CD8-positive, alpha-beta memory T cell (primary cell): ENCODE results near the gene IL18RAP. TPM values are rescaled to one million over a fixed set of nuclear protein-coding genes. Genes with fewer than 3 reads are reported as not detected.

ENCODE experiments used
- CTCF ChIA-PET: fragments of 350-600 bp; sonication (Branson Sonifier 250); formaldehyde crosslinking; loops from one replicate; lab custom pipeline; 2021; ENCODE audit warnings: antibody characterized with exemption; lab: Charles Lee
- POLR2A ChIA-PET: fragments of 350-600 bp; sonication (Branson Sonifier 250); formaldehyde crosslinking; loops from one replicate; lab custom pipeline; 2021; ENCODE audit warnings: antibody characterized with exemption; lab: Charles Lee
- DNase-seq, 5 donors: peaks; one replicate each; pipeline versions ENCODE4 v3.0.0 to v3.0.0-alpha.2; 2020 to 2022; ENCODE audit warnings: mixed read lengths in 1 of 5
- H3K27ac ChIP-seq: one replicate; pipeline ENCODE4 v1.7.0; 2013; ENCODE audit warnings: low read depth, mild to moderate bottlenecking, low read length, moderate library complexity
- H3K27me3 ChIP-seq: 2 replicates; pipeline ENCODE4 v1.7.0; 2013; ENCODE audit warnings: low read length, mild to moderate bottlenecking; ENCODE audit not compliant: insufficient read depth, poor library complexity, severe bottlenecking
- H3K36me3 ChIP-seq: 2 replicates; pipeline ENCODE4 v1.7.0; 2013; ENCODE audit warnings: mild to moderate bottlenecking, low read length, moderate library complexity; ENCODE audit not compliant: insufficient read depth
- H3K4me1 ChIP-seq: 2 replicates; pipeline ENCODE4 v1.7.0; 2013; ENCODE audit warnings: mild to moderate bottlenecking, low read length, moderate library complexity; ENCODE audit not compliant: insufficient read depth
- H3K4me3 ChIP-seq: 2 replicates; pipeline ENCODE4 v1.7.0; 2013; ENCODE audit warnings: mild to moderate bottlenecking, low read length
- H3K9me3 ChIP-seq: 2 replicates; pipeline ENCODE4 v1.7.0; 2013; ENCODE audit warnings: mild to moderate bottlenecking, low read length
- H3K27ac Mint-ChIP-seq, 8 donors: one replicate each; pipeline ENCODE4 v1.8.0; 2020 to 2021; ENCODE audit warnings: mixed read lengths in 8 of 8, mild to moderate bottlenecking in 6 of 8, inconsistent platforms in 3 of 8, moderate library complexity in 3 of 8
- H3K27me3 Mint-ChIP-seq, 2 donors: one replicate each; pipeline ENCODE4 v1.8.0; 2020 to 2021; ENCODE audit warnings: mixed read lengths in 2 of 2, mild to moderate bottlenecking in 1 of 2, moderate library complexity in 1 of 2
- H3K36me3 Mint-ChIP-seq, 3 donors: one replicate each; pipeline ENCODE4 v1.8.0; 2020 to 2021; ENCODE audit warnings: mixed read lengths in 3 of 3, inconsistent platforms in 1 of 3, mild to moderate bottlenecking in 1 of 3
- H3K4me1 Mint-ChIP-seq, 3 donors: one replicate each; pipeline ENCODE4 v1.8.0; 2020 to 2021; ENCODE audit warnings: mixed read lengths in 3 of 3, inconsistent platforms in 1 of 3, mild to moderate bottlenecking in 1 of 3
- H3K4me3 Mint-ChIP-seq, 7 donors: one replicate each; pipeline ENCODE4 v1.8.0; 2020 to 2021; ENCODE audit warnings: mixed read lengths in 7 of 7, mild to moderate bottlenecking in 6 of 7, moderate library complexity in 4 of 7, inconsistent platforms in 2 of 7
- H3K9me3 Mint-ChIP-seq, 5 donors: one replicate each; pipeline ENCODE4 v1.8.0; 2020 to 2022; ENCODE audit warnings: mixed read lengths in 5 of 5, mild to moderate bottlenecking in 3 of 5, moderate library complexity in 2 of 5, inconsistent platforms in 1 of 5
- polyA plus RNA-seq: library from polyadenylated mRNA; unstranded; fragments of 300-500 nt; fragmentation: Illumina TruSeq; gene quantifications from one replicate; pipeline ENCODE4 v1.2.3, GENCODE V29; 2021
- total RNA-seq, 2 experiments: library from RNA; stranded (reverse); gene quantifications; one replicate each; pipeline ENCODE4 v1.2.3, GENCODE V29; 2021

IL18RAP gene, protein sequence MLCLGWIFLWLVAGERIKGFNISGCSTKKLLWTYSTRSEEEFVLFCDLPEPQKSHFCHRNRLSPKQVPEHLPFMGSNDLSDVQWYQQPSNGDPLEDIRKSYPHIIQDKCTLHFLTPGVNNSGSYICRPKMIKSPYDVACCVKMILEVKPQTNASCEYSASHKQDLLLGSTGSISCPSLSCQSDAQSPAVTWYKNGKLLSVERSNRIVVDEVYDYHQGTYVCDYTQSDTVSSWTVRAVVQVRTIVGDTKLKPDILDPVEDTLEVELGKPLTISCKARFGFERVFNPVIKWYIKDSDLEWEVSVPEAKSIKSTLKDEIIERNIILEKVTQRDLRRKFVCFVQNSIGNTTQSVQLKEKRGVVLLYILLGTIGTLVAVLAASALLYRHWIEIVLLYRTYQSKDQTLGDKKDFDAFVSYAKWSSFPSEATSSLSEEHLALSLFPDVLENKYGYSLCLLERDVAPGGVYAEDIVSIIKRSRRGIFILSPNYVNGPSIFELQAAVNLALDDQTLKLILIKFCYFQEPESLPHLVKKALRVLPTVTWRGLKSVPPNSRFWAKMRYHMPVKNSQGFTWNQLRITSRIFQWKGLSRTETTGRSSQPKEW
- total RNA-seq (1 to 10 TPM; 4.1 to 4.9 TPM), polyA plus RNA-seq (14.2 TPM)

DNA sequence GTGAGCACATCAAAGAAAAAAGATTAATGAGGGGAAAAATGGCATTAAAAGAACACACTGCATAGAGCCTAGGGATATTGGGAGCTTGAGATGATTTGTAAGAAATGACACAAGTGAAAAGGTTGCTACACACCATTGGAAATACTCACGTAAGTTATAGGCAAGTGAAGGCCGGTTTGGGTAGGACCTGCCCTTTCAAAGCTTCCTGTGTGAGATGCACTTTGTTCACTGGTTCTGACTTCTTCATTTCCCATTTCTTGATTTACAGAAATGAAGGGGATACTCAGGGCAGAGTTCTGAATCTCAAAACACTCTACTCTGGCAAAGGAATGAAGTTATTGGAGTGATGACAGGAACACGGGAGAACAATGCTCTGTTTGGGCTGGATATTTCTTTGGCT, at the start of gene IL18RAP:
TSS of gene IL18RAP (plus strand) at position 251 of the 400 bp plus-strand sequence. CDS start at position 369, 118 bp downstream.
- H3K27me3 ChIP-seq, result no peaks in the 10 kb centered on the region
- peaks cover 54 to 91% (median 89%) of the 10 kb centered on the region in 3 donors for H3K4me1 Mint-ChIP-seq
- no peak within 1 kb of the TSS for H3K4me3 ChIP-seq
- H3K27me3 Mint-ChIP-seq, result peaks cover 0 to 1% of the 10 kb centered on the region in 2 donors
- peak within 1 kb of the TSS; percentile 55 to 98 (median 94) for H3K4me3 Mint-ChIP-seq
- no peaks in the 10 kb centered on the region for H3K9me3 Mint-ChIP-seq
- H3K27ac ChIP-seq, result no peak within 1 kb of the TSS
- H3K4me1 ChIP-seq, result peaks cover 29% of the 10 kb centered on the region
- POLR2A ChIA-PET, result interaction anchor here (1.1 kb wide), 1 partner anchor 55 kb away, joined by 3 read pairs; no protein-coding TSS in a partner anchor
- peak within 1 kb of the TSS; percentile 43 to 100 (median 89) for H3K27ac Mint-ChIP-seq
- H3K9me3 ChIP-seq, result no peaks in the 10 kb centered on the region
- peaks cover 0 to 9% (median 5%) of the 10 kb centered on the region in 3 donors for H3K36me3 Mint-ChIP-seq
- no peak for DNase-seq
- CTCF ChIA-PET, result no interaction called here
- no peaks in the 10 kb centered on the region for H3K36me3 ChIP-seq

DNA sequence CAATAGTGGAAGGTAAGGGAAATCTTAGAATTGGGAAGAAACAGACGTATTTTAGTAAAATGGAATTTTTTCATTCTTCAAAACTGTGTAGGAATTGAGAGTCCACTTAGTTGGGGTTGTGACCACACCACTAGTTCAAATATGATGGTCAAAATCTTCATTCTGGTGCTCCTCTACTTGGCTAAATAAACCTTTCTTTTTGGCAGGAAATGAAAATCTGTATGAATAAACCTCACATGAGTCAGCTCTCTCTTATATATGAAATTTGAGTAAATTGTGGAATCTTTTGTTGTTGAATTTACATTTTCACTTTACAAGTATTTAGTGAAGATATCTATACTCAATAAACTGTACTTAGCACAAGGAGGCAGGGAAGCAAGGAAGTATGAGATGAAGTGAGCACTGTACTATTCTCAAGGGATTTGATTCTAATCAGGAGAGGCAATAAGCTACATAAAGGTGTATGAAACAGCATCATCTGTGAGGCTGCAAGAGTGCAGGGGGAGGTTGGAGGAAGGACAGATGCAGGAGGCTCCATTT, 46.8 kb upstream of the IL18RAP start:
- peak overlapping the region in 1 of 7 donors; percentile 45 for H3K4me3 Mint-ChIP-seq
- POLR2A ChIA-PET, result no interaction called here
- CTCF ChIA-PET, result interaction anchor here (0.7 kb wide), 1 partner anchor 67 kb away, joined by 3 read pairs; no protein-coding TSS in a partner anchor
- no peaks in the 10 kb centered on the region for H3K27me3 ChIP-seq
- H3K9me3 Mint-ChIP-seq, result peaks cover 0 to 3% (median 0%) of the 10 kb centered on the region in 5 donors
- DNase-seq, result no peak
- peaks cover 3 to 10% (median 4%) of the 10 kb centered on the region in 3 donors for H3K4me1 Mint-ChIP-seq
- H3K9me3 ChIP-seq, result no peaks in the 10 kb centered on the region
- no peak overlapping the region for H3K27ac Mint-ChIP-seq
- H3K36me3 Mint-ChIP-seq, result peaks cover 22 to 59% (median 27%) of the 10 kb centered on the region in 3 donors
- H3K36me3 ChIP-seq, result no peaks in the 10 kb centered on the region
- no peak overlapping the region for H3K27ac ChIP-seq
- no peak overlapping the region for H3K4me3 ChIP-seq
- no peaks in the 10 kb centered on the region for H3K4me1 ChIP-seq
- H3K27me3 Mint-ChIP-seq, result peaks cover 0 to 2% of the 10 kb centered on the region in 2 donors

DNA sequence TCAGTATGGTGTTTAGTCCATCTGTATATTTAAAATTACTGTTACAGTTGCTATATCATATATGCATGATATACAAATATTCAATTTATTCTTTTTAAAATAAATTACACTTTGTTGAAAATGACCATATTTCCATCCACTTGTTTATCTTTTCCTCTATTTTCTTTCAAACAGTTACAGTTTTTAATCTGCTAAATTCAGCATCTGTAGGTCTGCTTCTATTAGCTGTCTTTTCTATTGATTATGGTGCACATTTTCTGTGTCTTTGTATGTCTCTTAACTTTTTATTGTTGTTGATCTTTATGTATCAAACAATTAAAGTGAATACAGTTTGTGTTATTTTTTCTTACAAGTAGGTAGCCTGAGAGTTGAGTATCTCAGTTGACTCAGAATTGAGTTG, 39.2 kb upstream of the IL18RAP start:
- no peak for DNase-seq
- H3K27me3 Mint-ChIP-seq, result peaks cover 0 to 2% of the 10 kb centered on the region in 2 donors
- H3K36me3 Mint-ChIP-seq, result peaks cover 32 to 73% (median 35%) of the 10 kb centered on the region in 3 donors
- peaks cover 11 to 26% (median 22%) of the 10 kb centered on the region in 5 donors for H3K9me3 Mint-ChIP-seq
- no peak overlapping the region for H3K4me3 Mint-ChIP-seq
- Histone ChIP-seq H3K9me3 (peaks cover 6% of the 10 kb centered on the region), H3K4me3 (no peak overlapping the region), H3K27me3 (no peaks in the 10 kb centered on the region), H3K27ac (no peak overlapping the region), H3K36me3 (no peaks in the 10 kb centered on the region), H3K4me1 (no peaks in the 10 kb centered on the region)
- no peak overlapping the region for H3K27ac Mint-ChIP-seq
- ChIA-PET CTCF (no interaction called here), POLR2A (no interaction called here)
- peaks cover 0 to 3% (median 0%) of the 10 kb centered on the region in 3 donors for H3K4me1 Mint-ChIP-seq

DNA sequence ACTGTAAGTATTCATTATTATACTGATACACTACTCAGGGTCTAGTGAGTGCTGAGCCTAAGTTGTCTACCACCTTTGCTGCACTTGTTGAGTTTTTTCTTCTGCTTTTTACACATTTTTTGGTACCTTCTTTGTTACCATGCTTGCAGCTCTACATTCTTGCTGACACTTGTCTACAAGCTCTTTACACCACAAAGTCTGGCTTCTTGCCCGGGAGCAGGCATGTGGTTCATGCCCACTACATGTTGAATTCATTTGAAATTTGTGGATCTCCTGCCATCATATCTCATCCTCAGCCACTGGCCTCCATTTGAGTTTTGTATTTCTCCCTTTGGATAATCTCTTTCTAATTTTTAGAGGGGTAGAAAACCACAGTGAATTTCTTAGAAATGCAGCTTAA, 37.4 kb upstream of the IL18RAP start:
- H3K36me3 Mint-ChIP-seq, result peaks cover 27 to 66% (median 35%) of the 10 kb centered on the region in 3 donors
- Histone ChIP-seq H3K27me3 (no peaks in the 10 kb centered on the region), H3K4me1 (no peaks in the 10 kb centered on the region), H3K4me3 (no peak overlapping the region), H3K27ac (no peak overlapping the region), H3K36me3 (no peaks in the 10 kb centered on the region), H3K9me3 (peaks cover 6% of the 10 kb centered on the region)
- no peak overlapping the region for H3K4me3 Mint-ChIP-seq
- H3K9me3 Mint-ChIP-seq, result peaks cover 11 to 26% (median 22%) of the 10 kb centered on the region in 5 donors
- ChIA-PET CTCF (interaction anchor here (1.1 to 1.9 kb wide), 2 partner anchors 11 to 58 kb away, joined by 3 to 6 read pairs; no protein-coding TSS in a partner anchor), POLR2A (no interaction called here)
- peaks cover 0 to 2% of the 10 kb centered on the region in 2 donors for H3K27me3 Mint-ChIP-seq
- no peak for DNase-seq
- H3K27ac Mint-ChIP-seq, result peak overlapping the region in 1 of 8 donors; percentile 1
- H3K4me1 Mint-ChIP-seq, result peaks cover 0 to 7% (median 7%) of the 10 kb centered on the region in 3 donors

DNA sequence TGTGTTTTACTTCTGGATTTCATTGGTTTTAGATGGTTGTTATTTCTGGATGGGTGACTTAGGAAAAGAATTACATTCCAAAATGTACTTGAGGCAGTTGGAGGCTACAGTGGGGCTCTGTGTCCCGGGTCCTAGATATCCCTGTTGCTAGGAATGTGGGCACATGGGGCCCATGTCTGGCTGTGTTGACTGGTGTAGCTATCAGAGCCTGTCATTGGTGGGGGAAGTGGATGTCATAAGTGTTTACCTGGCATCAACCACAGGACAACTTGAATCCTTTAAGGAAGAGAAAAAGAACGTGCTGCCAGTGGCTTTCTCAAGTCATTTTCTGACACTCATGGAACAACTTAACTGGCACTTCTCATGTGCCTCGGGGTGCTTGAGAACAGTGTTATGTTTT, 37.0 kb upstream of the IL18RAP start:
- H3K27me3 ChIP-seq, result no peaks in the 10 kb centered on the region
- CTCF ChIA-PET, result interaction anchor here (1.9 kb wide), 1 partner anchor 57 kb away, joined by 6 read pairs; no protein-coding TSS in a partner anchor
- POLR2A ChIA-PET, result no interaction called here
- no peak overlapping the region for H3K27ac ChIP-seq
- Mint-ChIP-seq H3K27ac (peak overlapping the region in 3 of 8 donors; percentile 1 to 55 (median 37)), H3K27me3 (peaks cover 0 to 2% of the 10 kb centered on the region in 2 donors), H3K4me1 (peaks cover 1 to 9% (median 7%) of the 10 kb centered on the region in 3 donors), H3K9me3 (peaks cover 11 to 26% (median 22%) of the 10 kb centered on the region in 5 donors), H3K36me3 (peaks cover 27 to 63% (median 33%) of the 10 kb centered on the region in 3 donors), H3K4me3 (no peak overlapping the region)
- H3K9me3 ChIP-seq, result peaks cover 6% of the 10 kb centered on the region
- H3K36me3 ChIP-seq, result no peaks in the 10 kb centered on the region
- peaks cover 2% of the 10 kb centered on the region for H3K4me1 ChIP-seq
- H3K4me3 ChIP-seq, result no peak overlapping the region
- no peak for DNase-seq

DNA sequence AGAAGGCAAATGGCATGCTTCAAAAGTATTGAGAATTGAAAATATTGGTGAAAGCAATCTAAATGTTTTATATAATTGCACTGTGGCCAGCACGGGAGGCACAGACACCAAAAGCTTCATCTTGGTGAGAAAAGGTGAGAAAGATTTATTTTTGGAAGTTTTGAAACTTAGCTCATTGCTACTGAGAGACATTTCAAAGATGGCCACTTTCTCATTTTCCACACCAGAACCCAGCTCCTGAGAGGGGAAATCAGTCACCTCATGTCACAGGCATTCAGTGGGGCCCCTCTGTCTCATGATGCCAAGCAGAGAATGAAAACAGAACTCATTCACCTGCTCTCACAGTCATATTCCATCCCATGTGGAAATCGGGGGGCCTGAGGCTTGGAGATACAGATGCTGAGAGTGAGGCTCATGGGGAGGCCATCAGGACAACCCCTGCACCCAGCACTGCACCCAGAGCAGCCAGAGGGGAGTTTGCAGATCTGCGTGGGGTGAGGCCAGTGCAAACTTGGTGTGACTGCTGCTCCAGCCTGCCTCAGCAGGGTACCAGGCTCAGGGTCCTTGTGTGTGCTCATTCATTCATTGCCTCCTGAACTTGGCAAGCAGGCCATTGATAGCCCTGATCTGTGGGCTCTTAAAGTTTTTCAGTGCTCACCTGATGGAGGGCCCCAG, 36.0 kb upstream of the IL18RAP start:
- ChIA-PET POLR2A (no interaction called here), CTCF (no interaction called here)
- H3K27me3 Mint-ChIP-seq, result peaks cover 0 to 2% of the 10 kb centered on the region in 2 donors
- peaks cover 11 to 19% (median 17%) of the 10 kb centered on the region in 3 donors for H3K4me1 Mint-ChIP-seq
- Histone ChIP-seq H3K27me3 (no peaks in the 10 kb centered on the region), H3K4me1 (peaks cover 12% of the 10 kb centered on the region), H3K4me3 (no peak overlapping the region), H3K9me3 (peaks cover 6% of the 10 kb centered on the region), H3K27ac (no peak overlapping the region), H3K36me3 (no peaks in the 10 kb centered on the region)
- H3K36me3 Mint-ChIP-seq, result peaks cover 27 to 53% (median 28%) of the 10 kb centered on the region in 3 donors
- DNase-seq, result no peak
- H3K9me3 Mint-ChIP-seq, result peaks cover 11 to 25% (median 22%) of the 10 kb centered on the region in 5 donors
- no peak overlapping the region for H3K27ac Mint-ChIP-seq
- no peak overlapping the region for H3K4me3 Mint-ChIP-seq

DNA sequence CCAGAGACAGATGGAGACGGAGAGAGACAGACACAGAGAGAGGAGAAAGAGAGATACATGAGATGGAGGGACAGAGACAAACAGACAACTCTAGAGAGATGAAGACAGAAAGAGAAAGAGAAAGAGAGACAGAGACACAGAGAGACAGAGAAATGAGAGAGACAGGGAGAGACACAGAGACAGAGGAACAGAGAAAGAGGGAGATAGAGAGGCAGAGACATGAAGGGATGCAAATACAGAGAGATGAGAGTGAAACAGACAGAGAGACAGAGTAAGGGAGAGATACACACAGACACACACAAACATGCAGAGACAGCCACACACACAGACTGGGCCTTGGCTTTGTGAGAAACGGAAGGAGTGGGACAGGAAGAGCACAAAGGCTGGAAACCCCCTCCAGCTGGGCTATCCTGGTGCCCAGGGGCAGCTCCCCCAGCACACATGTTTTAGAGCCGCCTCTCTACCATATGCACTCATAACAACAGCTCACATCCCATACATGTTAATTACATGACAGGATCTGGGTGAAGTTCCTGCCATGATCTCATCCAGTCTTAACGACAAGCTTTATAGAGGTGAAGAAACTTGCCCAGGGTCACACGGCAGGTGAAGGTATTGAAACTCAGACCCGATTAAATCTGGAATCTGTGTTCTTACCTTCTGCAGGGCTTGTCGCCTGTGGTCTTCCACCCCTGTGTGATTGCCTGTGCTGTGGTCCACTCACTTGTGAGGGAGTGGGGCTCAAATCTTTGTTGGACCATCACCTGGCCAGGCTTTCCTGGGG, 35.0 kb upstream of the IL18RAP start:
- H3K27me3 Mint-ChIP-seq, result peaks cover 0 to 2% of the 10 kb centered on the region in 2 donors
- H3K36me3 ChIP-seq, result no peaks in the 10 kb centered on the region
- H3K4me1 Mint-ChIP-seq, result peaks cover 15 to 24% (median 22%) of the 10 kb centered on the region in 3 donors
- no peak for DNase-seq
- H3K4me3 Mint-ChIP-seq, result peak overlapping the region in 1 of 7 donors; percentile 67
- no peak overlapping the region for H3K4me3 ChIP-seq
- peaks cover 23 to 46% (median 28%) of the 10 kb centered on the region in 3 donors for H3K36me3 Mint-ChIP-seq
- peaks cover 12% of the 10 kb centered on the region for H3K4me1 ChIP-seq
- no peaks in the 10 kb centered on the region for H3K27me3 ChIP-seq
- peak overlapping the region in 5 of 8 donors; percentile 2 to 86 (median 48) for H3K27ac Mint-ChIP-seq
- H3K27ac ChIP-seq, result no peak overlapping the region
- CTCF ChIA-PET, result no interaction called here
- POLR2A ChIA-PET, result no interaction called here
- peaks cover 11 to 19% (median 14%) of the 10 kb centered on the region in 5 donors for H3K9me3 Mint-ChIP-seq
- peaks cover 6% of the 10 kb centered on the region for H3K9me3 ChIP-seq
